Erythroblast (primary cell): ENCODE results near the gene RBM14.

Experiments used
- GATA1 ChIP-seq: IDR thresholded peaks from 2 replicates; pipeline ENCODE4 v1.6.1; 2011; ENCODE audit warnings: low read depth, mild to moderate bottlenecking, control low read depth, low read length, moderate library complexity
- POLR2A ChIP-seq: IDR thresholded peaks from 2 replicates; pipeline ENCODE4 v1.6.1; 2011; ENCODE audit warnings: mild to moderate bottlenecking, low read length

GRCh38 chr11:66619080-66619554, 2.7 kb downstream of the RBM14 start:
- no peak for TF ChIP-seq POLR2A
- no peak for TF ChIP-seq GATA1
